Psoas muscle (tissue), 8 donors: ENCODE data around the gene PALLD. TPM values are rescaled to one million over a fixed set of nuclear protein-coding genes. Genes with fewer than 3 reads are reported as not detected.

Experiments
- ATAC-seq, 4 donors: fragments of 200-7000 bp; cut with Tn5 transposase; one replicate each; pipeline ENCODE4 v1.9.1; 2020; ENCODE audit warnings: moderate library complexity in 3 of 4, mild to moderate bottlenecking in 2 of 4
- DNase-seq, 2 donors: peaks; one replicate each; pipeline ENCODE4 v3.0.0-alpha.2; 2020
- H3K27ac ChIP-seq: fragments of 200-600 bp; one replicate; pipeline ENCODE4 v1.8.0; 2022
- H3K27me3 ChIP-seq, 3 donors: fragments of 200-600 bp in 1 of 3; one replicate each; pipeline versions ENCODE4 v1.6.1 to v1.8.0; 2013 to 2022; ENCODE audit warnings: low read length in 2 of 3, mild to moderate bottlenecking in 2 of 3, moderate library complexity in 1 of 3; ENCODE audit not compliant: insufficient read depth in 3 of 3
- H3K36me3 ChIP-seq, 2 donors: fragments of 200-600 bp in 1 of 2; one replicate each; pipeline versions ENCODE4 v1.6.1 to v1.8.0; 2013 to 2022; ENCODE audit warnings: low read depth in 1 of 2, mild to moderate bottlenecking in 1 of 2, moderate library complexity in 1 of 2; ENCODE audit not compliant: insufficient read depth in 1 of 2
- H3K4me1 ChIP-seq: fragments of 200-600 bp; one replicate; pipeline ENCODE4 v1.8.0; 2022
- H3K4me3 ChIP-seq: fragments of 200-600 bp; one replicate; pipeline ENCODE4 v1.8.0; 2022; ENCODE audit warnings: mild to moderate bottlenecking
- H3K9me3 ChIP-seq: fragments of 200-600 bp; one replicate; pipeline ENCODE4 v1.8.0; 2022
- WGBS, 3 donors: extraction: QIAGEN DNeasy Blood & Tissue Kit; methylation state at CpG; one replicate each; pipeline versions ENCODE4 v1.1.6 to v1.1.7; 2013; 5-methylcytosine and 5-hydroxymethylcytosine counted together
- intact Hi-C, 2 donors: fragments of 100-400 bp; cut with DNase I; formaldehyde crosslinking; loops; one replicate each; pipeline versions ENCODE4 v1.11.0 to v1.14.2; 2022
- polyA plus RNA-seq, 3 donors: library from polyadenylated mRNA; stranded (reverse); fragments of 200-250 nt; gene quantifications; one replicate each; pipeline ENCODE4 v1.2.3, GENCODE V29; 2013
- total RNA-seq, 4 donors: library from RNA; stranded (reverse); fragmentation: NEBNext Ultra II Directional in 2 of 4; extraction: Animal tissue kit (Norgen Biotek cat#: 25700) in 2 of 4; gene quantifications; one replicate each; pipeline versions ENCODE4 v1.2.1 to v1.2.4, GENCODE V29; 2021 to 2023
- TF ChIP-seq, protein P1 (sequence below): fragments of 200-600 bp; IDR thresholded peaks from one replicate; pipeline ENCODE4 v1.8.0; 2022; ENCODE audit warnings: antibody characterized with exemption
- donor health status: healthy with polysubstance abuse.
- donor health status: DM: no; HTN: no; CAD: no; lungs with moderate emphysema.
- donor health status: Bipolar disorder and iron deficiency.
- donor health status: healthy.
- donor health status: DM: yes; HTN: yes; CAD: no.
- donor health status: DM: no; HTN: no; CAD: no.
- donor health status: DM: no; HTN: no; CAD: no.
- donor health status: DM: yes; HTN: yes; CAD: no.

PALLD gene
- total and polyA plus RNA-seq, 7 donors: 19.2 to 245 (median 168) TPM

DNA sequence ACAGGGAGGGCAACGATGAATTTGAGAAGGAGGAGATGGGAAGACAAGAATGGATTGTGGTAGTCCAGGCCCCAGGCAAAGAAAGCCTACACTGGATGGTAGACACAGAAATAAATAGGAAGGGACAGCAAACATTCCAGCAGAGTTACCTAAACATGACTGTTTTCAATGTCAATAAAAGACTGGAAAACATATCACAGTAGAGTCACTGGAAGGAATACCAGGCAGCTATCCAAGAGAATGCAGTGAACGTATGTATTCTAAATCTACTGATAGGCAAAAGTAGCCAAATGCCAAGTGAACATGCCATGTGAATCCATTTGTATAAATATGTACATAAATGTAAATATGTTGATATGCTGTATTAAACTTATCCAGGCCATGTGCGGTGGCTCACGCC, 183.0 kb downstream of the PALLD start:
- peaks cover 3 to 42% of the 10 kb centered on the region in 2 donors for H3K36me3 ChIP-seq
- no peak overlapping the region for H3K4me3 ChIP-seq

DNA sequence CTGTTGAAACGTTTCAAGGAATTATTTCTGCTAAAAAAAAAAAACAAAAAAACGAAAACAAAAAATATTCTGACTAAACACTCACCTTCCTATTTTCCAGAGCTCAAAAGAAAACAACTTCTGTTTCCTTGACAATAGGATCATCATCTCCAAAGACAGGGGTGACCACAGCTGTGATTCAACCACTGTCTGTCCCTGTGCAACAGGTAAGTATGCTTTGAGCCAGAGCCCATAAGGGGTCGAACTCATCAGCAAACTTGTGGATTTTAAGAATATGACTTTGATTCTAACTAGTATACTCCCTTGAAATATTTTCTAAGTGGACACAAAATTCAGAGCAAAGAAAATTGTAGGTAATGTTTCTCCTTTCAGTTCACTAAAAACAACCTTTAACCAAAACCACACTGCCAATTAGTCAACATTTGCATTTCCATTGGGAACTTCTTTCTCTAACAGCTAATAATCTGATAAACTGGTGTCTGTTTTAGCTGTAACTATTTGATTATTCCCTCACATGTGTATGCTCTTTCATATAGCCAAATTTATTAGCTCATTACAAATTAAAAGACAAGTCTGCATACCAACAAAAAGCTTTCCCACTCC, 186.1 kb downstream of the PALLD start:
- Histone ChIP-seq H3K27me3 (no peaks in the 10 kb centered on the region), H3K4me3 (no peak overlapping the region), H3K36me3 (peaks cover 6 to 57% of the 10 kb centered on the region in 2 donors), H3K9me3 (no peaks in the 10 kb centered on the region), H3K4me1 (no peaks in the 10 kb centered on the region), H3K27ac (no peak overlapping the region)
- TF ChIP-seq, protein P1, sequence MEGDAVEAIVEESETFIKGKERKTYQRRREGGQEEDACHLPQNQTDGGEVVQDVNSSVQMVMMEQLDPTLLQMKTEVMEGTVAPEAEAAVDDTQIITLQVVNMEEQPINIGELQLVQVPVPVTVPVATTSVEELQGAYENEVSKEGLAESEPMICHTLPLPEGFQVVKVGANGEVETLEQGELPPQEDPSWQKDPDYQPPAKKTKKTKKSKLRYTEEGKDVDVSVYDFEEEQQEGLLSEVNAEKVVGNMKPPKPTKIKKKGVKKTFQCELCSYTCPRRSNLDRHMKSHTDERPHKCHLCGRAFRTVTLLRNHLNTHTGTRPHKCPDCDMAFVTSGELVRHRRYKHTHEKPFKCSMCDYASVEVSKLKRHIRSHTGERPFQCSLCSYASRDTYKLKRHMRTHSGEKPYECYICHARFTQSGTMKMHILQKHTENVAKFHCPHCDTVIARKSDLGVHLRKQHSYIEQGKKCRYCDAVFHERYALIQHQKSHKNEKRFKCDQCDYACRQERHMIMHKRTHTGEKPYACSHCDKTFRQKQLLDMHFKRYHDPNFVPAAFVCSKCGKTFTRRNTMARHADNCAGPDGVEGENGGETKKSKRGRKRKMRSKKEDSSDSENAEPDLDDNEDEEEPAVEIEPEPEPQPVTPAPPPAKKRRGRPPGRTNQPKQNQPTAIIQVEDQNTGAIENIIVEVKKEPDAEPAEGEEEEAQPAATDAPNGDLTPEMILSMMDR: no peak
- 73 to 85% (median 77%) methylated on average over 3 of the region's 3 CpGs for WGBS, 3 donors
- no peak for DNase-seq
- ATAC-seq: no peak
- intact Hi-C loops: loop anchor here in 1 of 2 donors (10.0 kb wide), 1 partner anchor 98 kb away; no protein-coding TSS in a partner anchor

More for the DNA sequence above, 183.0 kb downstream of the PALLD start:
- H3K27ac ChIP-seq: no peak overlapping the region
- H3K27me3 ChIP-seq: no peaks in the 10 kb centered on the region
- intact Hi-C loops: loop anchor here (10.0 kb wide), 1 partner anchor 95 kb away; no protein-coding TSS in a partner anchor
- H3K9me3 ChIP-seq: no peaks in the 10 kb centered on the region
- 88 to 94% (median 91%) methylated on average over 4 of the region's 4 CpGs for WGBS, 3 donors
- TF ChIP-seq, protein P1: no peak
- peaks cover 6% of the 10 kb centered on the region for H3K4me1 ChIP-seq
- DNase-seq (no peak), ATAC-seq (no peak)

DNA sequence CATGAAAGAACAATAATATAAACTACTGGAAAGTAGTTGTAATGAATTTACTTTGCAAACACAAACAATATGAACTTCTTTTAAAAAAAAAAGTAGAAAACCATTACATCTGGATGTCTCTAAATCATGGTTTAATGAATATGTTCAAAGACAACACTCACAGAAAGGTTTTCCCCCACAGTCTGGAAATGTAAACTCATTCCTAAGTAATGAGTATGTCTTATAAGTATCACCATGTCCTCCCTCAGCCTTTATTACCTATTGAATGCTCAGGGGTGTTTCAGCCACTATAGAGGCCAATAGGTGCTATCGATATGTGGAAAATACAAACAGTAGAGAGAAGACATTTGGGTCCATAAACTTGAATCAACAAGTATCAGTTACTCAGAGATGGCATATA, 186.7 kb downstream of the PALLD start:
- intact Hi-C loops: loop anchor here in 1 of 2 donors (10.0 kb wide), 1 partner anchor 99 kb away; no protein-coding TSS in a partner anchor
- Histone ChIP-seq H3K4me1 (no peaks in the 10 kb centered on the region), H3K4me3 (no peak overlapping the region), H3K9me3 (no peaks in the 10 kb centered on the region), H3K27me3 (no peaks in the 10 kb centered on the region), H3K27ac (no peak overlapping the region), H3K36me3 (peaks cover 6 to 57% of the 10 kb centered on the region in 2 donors)
- TF ChIP-seq, protein P1: no peak
- no peak for ATAC-seq
- no peak for DNase-seq
- 95 to 97% (median 97%) methylated on average over 1 of the region's 1 CpG for WGBS, 3 donors

DNA sequence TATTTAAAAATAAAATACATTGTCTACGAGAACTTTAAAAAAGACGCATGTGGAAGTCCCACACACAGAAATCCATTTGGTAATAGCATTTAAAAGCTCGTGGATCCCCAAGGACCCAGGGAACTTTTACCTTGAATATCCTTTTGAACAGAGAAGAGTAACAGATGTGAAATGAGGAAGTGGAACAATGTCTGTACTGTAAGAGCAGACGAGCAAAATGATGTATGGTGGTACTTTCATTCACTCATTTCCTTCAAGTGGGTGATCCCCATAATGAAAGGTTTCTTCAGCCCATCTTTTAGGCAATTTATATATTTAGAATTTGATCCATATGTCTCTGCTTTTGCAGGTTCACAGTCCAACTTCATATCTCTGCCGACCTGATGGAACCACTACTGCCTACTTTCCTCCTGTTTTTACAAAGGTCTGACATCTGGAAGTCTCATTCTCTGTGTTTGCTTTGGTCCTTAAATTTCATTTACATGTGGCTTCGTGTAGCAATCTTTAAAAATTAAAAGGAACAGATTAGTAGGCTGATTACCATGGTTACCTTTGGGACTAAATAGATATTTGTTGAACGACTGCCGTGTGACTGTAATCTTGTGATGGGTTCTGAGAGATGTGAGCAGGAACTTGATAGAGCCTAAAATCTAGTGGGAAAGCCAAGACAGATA, 188.4 kb downstream of the PALLD start:
- DNase-seq: no peak
- ATAC-seq: no peak
- WGBS, 3 donors: 54 to 64% (median 61%) methylated on average over 8 of the region's 8 CpGs
- Histone ChIP-seq H3K27ac (no peak overlapping the region), H3K36me3 (peaks cover 3 to 60% of the 10 kb centered on the region in 2 donors), H3K9me3 (no peaks in the 10 kb centered on the region), H3K4me1 (no peaks in the 10 kb centered on the region), H3K27me3 (no peaks in the 10 kb centered on the region), H3K4me3 (no peak overlapping the region)
- TF ChIP-seq, protein P1: no peak
- intact Hi-C loops: loop anchor here in 1 of 2 donors (10.0 kb wide), 1 partner anchor 100 kb away; no protein-coding TSS in a partner anchor
